ENCODE measurements around the gene METTL22. TPM values are rescaled to one million over a fixed set of nuclear protein-coding genes. Genes with fewer than 3 reads are reported as not detected.

The METTL22 gene
- total and polyA plus RNA-seq, 2 donors from 2014 or later, result 12.0 to 26.2 TPM

DNA sequence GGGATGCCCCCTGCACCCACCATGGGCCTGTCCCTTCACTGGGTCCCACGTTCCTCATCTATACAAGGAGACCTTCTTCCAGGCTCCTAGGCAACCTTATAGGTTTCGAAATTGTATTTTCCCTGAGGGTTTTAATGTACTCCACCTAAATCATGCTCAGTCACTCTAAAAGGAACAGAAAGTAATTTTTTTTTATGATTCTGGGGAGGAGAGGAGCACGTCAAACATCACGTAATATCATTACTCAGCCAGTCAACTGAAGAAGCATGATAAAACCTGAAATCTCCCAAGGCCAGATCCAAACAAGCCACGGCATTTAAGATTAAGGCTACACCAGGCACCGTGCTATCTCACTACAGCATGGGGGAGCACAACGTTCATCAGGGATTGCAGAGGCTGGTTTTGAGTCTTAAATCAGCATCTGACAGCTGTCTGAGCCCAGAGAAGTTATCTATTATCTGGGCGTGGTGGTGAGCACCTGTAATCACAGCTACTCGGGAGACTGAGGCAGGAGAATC is 27.3 kb upstream of the METTL22 start:
- H3K9me3 ChIP-seq (ENCODE audit: control insufficient read depth in 2 of 3, insufficient read depth in 1 of 3, low read length in 3 of 3), result peaks cover 2 to 17% (median 2%) of the 10 kb centered on the region in 3 donors
- DNase-seq, result no peak
- H3K4me1 ChIP-seq (ENCODE audit: control insufficient read depth in 2 of 3, insufficient read depth in 2 of 3, low read depth in 1 of 3, low read length in 3 of 3), result no peaks in the 10 kb centered on the region
- intact Hi-C loops (cut with DNase I), result no loop called here
- H3K36me3 ChIP-seq (ENCODE audit: control insufficient read depth in 2 of 3, insufficient read depth in 3 of 3, low read length in 3 of 3), result no peaks in the 10 kb centered on the region
- TF ChIP-seq, protein P1, sequence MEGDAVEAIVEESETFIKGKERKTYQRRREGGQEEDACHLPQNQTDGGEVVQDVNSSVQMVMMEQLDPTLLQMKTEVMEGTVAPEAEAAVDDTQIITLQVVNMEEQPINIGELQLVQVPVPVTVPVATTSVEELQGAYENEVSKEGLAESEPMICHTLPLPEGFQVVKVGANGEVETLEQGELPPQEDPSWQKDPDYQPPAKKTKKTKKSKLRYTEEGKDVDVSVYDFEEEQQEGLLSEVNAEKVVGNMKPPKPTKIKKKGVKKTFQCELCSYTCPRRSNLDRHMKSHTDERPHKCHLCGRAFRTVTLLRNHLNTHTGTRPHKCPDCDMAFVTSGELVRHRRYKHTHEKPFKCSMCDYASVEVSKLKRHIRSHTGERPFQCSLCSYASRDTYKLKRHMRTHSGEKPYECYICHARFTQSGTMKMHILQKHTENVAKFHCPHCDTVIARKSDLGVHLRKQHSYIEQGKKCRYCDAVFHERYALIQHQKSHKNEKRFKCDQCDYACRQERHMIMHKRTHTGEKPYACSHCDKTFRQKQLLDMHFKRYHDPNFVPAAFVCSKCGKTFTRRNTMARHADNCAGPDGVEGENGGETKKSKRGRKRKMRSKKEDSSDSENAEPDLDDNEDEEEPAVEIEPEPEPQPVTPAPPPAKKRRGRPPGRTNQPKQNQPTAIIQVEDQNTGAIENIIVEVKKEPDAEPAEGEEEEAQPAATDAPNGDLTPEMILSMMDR (IDR thresholded peaks at IDR 0.05; ENCODE audit: borderline replicate concordance, extremely low read depth, insufficient read depth), result no peak
- H3K27ac ChIP-seq (ENCODE audit: low read depth in 2 of 2, low read length in 2 of 2), result no peak overlapping the region
- peaks cover 11% of the 10 kb centered on the region for H3K27me3 ChIP-seq (ENCODE audit: control insufficient read depth, insufficient read depth, low read length)
- no peak for FAIRE-seq
- H3K4me3 ChIP-seq (ENCODE audit: low read length in 3 of 3), result no peak overlapping the region
- no peak overlapping the region for H3K9ac ChIP-seq (ENCODE audit: low read length in 3 of 3)

DNA sequence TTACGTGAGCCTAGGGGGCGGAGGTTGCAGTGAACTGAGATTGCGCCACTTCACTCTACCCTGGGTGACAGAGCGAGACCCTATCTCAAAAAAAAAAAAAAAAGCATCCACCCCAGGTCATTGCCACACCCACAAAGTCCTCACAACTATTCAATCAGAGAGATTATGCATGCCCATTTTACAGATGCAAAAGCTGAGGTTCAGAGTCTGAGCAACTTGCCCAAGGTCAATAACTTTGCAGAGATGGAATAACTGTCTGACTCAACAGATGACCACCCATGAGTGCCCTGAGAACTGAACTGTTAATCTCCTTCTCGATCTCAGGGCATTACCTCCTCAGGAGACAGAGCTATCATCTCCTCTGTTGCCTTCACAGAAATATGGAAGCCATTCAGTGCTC is 25.7 kb upstream of the METTL22 start:
- H3K27ac ChIP-seq (ENCODE audit: low read depth in 2 of 2, low read length in 2 of 2), result no peak overlapping the region
- TF ChIP-seq, protein P1 (IDR thresholded peaks at IDR 0.05; ENCODE audit: borderline replicate concordance, extremely low read depth, insufficient read depth), result no peak
- peaks cover 4% of the 10 kb centered on the region for H3K27me3 ChIP-seq (ENCODE audit: control insufficient read depth, insufficient read depth, low read length)
- no peaks in the 10 kb centered on the region for H3K4me1 ChIP-seq (ENCODE audit: control insufficient read depth in 2 of 3, insufficient read depth in 2 of 3, low read depth in 1 of 3, low read length in 3 of 3)
- FAIRE-seq, result no peak
- H3K9ac ChIP-seq (ENCODE audit: low read length in 3 of 3), result no peak overlapping the region
- H3K4me3 ChIP-seq (ENCODE audit: low read length in 3 of 3), result no peak overlapping the region
- intact Hi-C loops (cut with DNase I), result no loop called here
- no peaks in the 10 kb centered on the region for H3K36me3 ChIP-seq (ENCODE audit: control insufficient read depth in 2 of 3, insufficient read depth in 3 of 3, low read length in 3 of 3)
- peaks cover 2 to 17% (median 2%) of the 10 kb centered on the region in 3 donors for H3K9me3 ChIP-seq (ENCODE audit: control insufficient read depth in 2 of 3, insufficient read depth in 1 of 3, low read length in 3 of 3)
- no peak for DNase-seq

DNA sequence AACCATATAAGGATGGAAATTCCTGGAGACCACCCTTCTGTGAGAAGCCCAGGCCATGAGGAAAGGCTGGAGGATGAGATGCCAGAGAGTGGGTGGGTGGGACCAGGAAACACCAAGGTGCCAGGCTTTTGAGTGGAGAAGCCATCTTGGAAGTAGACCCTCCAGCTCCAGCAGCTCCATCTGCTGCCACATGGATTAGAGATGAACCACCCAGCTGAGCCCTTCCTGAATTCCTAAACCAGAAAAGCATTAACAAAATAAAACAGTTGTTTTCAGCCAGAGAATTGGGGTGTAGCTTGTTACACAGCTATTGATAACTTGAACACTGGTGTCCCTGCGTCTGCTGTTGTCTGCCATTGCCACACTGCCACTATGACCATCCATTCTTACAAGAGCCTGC is 24.9 kb upstream of the METTL22 start:
- H3K9ac ChIP-seq (ENCODE audit: low read length in 3 of 3), result no peak overlapping the region
- H3K4me3 ChIP-seq (ENCODE audit: low read length in 3 of 3), result no peak overlapping the region
- TF ChIP-seq, protein P1 (IDR thresholded peaks at IDR 0.05; ENCODE audit: borderline replicate concordance, extremely low read depth, insufficient read depth), result no peak
- no peak for FAIRE-seq
- intact Hi-C loops (cut with DNase I), result no loop called here
- H3K27ac ChIP-seq (ENCODE audit: low read depth in 2 of 2, low read length in 2 of 2), result no peak overlapping the region
- no peak for DNase-seq
- H3K4me1 ChIP-seq (ENCODE audit: control insufficient read depth in 2 of 3, insufficient read depth in 2 of 3, low read depth in 1 of 3, low read length in 3 of 3), result no peaks in the 10 kb centered on the region
- no peaks in the 10 kb centered on the region for H3K36me3 ChIP-seq (ENCODE audit: control insufficient read depth in 2 of 3, insufficient read depth in 3 of 3, low read length in 3 of 3)
- H3K27me3 ChIP-seq (ENCODE audit: control insufficient read depth, insufficient read depth, low read length), result no peaks in the 10 kb centered on the region
- peaks cover 0 to 17% (median 2%) of the 10 kb centered on the region in 3 donors for H3K9me3 ChIP-seq (ENCODE audit: control insufficient read depth in 2 of 3, insufficient read depth in 1 of 3, low read length in 3 of 3)
